GM19463 (cell line): Measurements from ENCODE around the gene SKAP2.

ENCODE experiments used
- ATAC-seq: cut with Tn5 transposase; IDR thresholded peaks from one replicate; pipeline ENCODE4 v1.9.1; 2021; ENCODE audit warnings: mild to moderate bottlenecking, moderate library complexity; ENCODE audit not compliant: unreplicated experiment

Gene SKAP2

GRCh38 chr7:26779978-26780595 is 84.3 kb downstream of the SKAP2 start:
- no peak for ATAC-seq

- ATAC-seq, result no peak
These were observed 87.0 kb downstream of the SKAP2 start for GRCh38 chr7:26777385-26777784.

GRCh38 chr7:26760501-26760900 is 103.9 kb downstream of the SKAP2 start:
- no peak for ATAC-seq

- ATAC-seq, result no peak
These were observed 105.3 kb downstream of the SKAP2 start for GRCh38 chr7:26759108-26759507.

GRCh38 chr7:26743205-26743604 is 121.2 kb downstream of the SKAP2 start:
- no peak for ATAC-seq

GRCh38 chr7:26735976-26736600 is 128.3 kb downstream of the SKAP2 start:
- ATAC-seq, result no peak

- ATAC-seq, result no peak
These were observed 135.1 kb downstream of the SKAP2 start for GRCh38 chr7:26729150-26729775.

GRCh38 chr7:26726051-26726450 is 138.3 kb downstream of the SKAP2 start:
- no peak for ATAC-seq

GRCh38 chr7:26724795-26725194 is 139.6 kb downstream of the SKAP2 start:
- no peak for ATAC-seq

- no peak for ATAC-seq
These were observed 141.3 kb downstream of the SKAP2 start for GRCh38 chr7:26723129-26723528.

- no peak for ATAC-seq
These were observed 142.9 kb downstream of the SKAP2 start for GRCh38 chr7:26721450-26721849.

GRCh38 chr7:26718063-26718462 is 146.3 kb downstream of the SKAP2 start:
- ATAC-seq, result no peak

GRCh38 chr7:26714438-26714837 is 150.0 kb downstream of the SKAP2 start:
- no peak for ATAC-seq

- no peak for ATAC-seq
These were observed 150.4 kb downstream of the SKAP2 start for GRCh38 chr7:26714006-26714405.

- no peak for ATAC-seq
These were observed 155.0 kb downstream of the SKAP2 start for GRCh38 chr7:26709210-26709990.

GRCh38 chr7:26705567-26705966 is 158.8 kb downstream of the SKAP2 start:
- ATAC-seq, result no peak

- no peak for ATAC-seq
These were observed 159.6 kb downstream of the SKAP2 start for GRCh38 chr7:26704786-26705185.

GRCh38 chr7:26704036-26704435 is 160.4 kb downstream of the SKAP2 start:
- no peak for ATAC-seq

- no peak for ATAC-seq
These were observed 163.5 kb downstream of the SKAP2 start for GRCh38 chr7:26700893-26701292.

- ATAC-seq, result no peak
These were observed 164.0 kb downstream of the SKAP2 start for GRCh38 chr7:26700386-26700785.

GRCh38 chr7:26699766-26700165 is 164.6 kb downstream of the SKAP2 start:
- ATAC-seq, result no peak

GRCh38 chr7:26698806-26699205 is 165.6 kb downstream of the SKAP2 start:
- ATAC-seq, result no peak
